GM18873 (cell line): Measurements from ENCODE around the gene EFEMP2.
"Not testable (repeated sequence)": the region's sequence is repeated elsewhere in the genome, so short reads cannot be mapped to it uniquely, and the experiment has no call there.

Source experiments
- ATAC-seq: cut with Tn5 transposase; IDR thresholded peaks from one replicate; pipeline ENCODE4 v1.9.1; 2021; ENCODE audit warnings: mild to moderate bottlenecking, moderate library complexity, moderate number of reproducible peaks; ENCODE audit not compliant: unreplicated experiment, low FRiP score

The EFEMP2 gene

DNA sequence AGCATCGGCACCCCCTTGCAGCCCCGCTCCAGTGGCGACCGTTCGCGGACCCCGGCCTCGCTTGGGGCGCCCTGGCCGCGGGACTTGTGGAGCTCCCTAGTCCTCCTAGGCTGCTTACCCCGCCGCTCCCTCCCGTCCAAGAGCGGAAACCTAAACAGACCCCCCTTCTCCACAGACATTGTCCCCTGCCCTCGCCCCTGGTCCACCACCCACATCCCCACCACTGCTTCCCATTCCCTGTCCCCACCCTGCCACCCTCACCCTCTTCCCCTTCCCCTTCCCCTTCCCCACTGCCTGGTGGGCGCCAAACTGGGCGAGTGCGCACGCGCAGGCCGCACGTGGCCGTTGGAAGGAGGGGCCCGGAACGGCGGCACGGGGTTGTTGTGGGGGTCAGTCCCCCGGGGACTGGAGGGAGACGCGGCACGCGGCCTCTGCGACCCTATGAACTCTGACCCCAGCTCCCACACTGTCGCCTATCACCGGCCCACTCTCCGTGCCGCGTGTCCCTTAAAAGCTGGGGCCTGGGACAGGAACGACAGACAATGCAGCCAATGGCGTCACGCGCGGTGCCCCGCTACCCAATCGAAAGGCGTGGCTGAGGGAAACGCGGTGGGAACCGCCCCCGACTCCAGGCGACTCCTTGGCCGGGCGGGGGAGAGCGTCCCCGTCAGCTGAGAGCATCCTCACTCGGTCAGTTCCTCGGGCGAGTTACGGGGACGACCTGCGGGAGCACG lies 39.1 kb downstream of the EFEMP2 start, which contains the start of gene SNX32:
SNX32 (plus strand) TSS at position 667 of the 734 bp plus-strand sequence. CDS start 103 bp downstream, outside the sequence.
- ATAC-seq = peak; percentile 82

DNA sequence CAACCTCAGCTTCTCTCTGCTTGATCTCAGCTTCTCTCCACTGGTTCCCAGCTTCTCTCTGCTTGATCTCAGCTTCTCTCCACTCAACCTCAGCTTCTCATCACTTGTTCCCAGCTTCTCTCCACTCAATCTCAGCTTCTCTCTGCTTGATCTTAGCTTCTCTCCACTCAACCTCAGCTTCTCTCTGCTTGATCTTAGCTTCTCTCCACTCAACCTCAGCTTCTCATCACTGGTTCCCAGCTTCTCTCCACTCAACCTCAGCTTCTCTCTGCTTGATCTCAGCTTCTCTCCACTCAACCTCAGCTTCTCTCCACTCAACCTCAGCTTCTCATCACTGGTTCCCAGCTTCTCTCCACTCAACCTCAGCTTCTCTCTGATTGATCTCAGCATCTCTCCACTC lies 40.4 kb downstream of the EFEMP2 start:
- ATAC-seq = not testable (repeated sequence)

DNA sequence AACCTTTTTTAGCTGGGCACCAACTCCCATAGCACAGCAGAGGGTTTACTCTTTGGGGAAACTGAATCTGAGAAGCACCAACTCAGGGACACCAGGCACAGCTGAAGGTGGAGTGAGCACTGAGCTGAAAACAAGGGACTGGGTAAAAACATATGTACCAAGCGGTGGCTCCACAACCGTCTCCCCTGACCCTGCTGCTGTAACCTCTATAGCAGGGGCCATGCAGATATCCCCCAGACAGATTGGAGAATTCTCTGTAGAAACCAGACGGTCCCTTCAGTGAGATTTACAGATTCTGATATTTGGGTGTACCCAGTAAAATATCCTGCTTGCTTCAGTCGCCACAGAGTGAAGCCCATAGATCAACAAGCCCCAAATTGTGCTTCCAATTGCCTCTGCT lies 43.1 kb downstream of the EFEMP2 start:
- no peak for ATAC-seq

DNA sequence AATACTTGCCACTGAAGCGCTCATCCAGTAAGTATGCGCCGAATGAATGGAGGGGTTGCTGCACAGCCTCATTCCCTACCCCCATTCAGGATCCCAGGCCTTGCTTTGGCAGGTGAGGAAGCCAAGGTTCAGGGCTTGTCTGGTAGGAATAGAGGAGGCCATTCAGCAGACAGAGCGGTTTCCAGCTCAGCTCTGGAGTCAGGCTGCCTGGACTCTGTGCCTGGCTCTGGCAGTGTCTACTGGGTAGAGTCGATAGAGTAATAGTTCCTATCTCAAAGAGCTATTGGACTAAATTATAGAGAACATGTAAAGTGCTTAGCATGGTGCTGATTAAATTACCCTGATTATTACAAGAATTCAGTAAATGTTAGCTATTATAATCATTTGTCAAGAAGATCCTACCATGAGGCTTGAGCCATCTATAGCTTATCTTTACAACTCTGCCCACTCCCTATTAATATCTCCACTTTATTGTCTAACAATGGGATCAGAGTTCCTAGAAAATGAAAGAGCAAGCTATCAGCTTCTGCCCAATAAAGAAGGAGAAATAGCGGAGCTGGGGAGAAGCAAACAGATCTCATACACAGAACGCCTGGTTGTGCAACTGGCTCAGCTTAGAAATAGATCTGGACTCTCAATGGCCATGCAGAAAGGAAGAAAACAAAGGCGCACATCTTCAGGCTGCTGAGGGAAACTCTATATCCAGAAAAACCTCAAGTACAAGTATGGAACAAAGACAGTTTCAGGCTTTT lies 45.4 kb downstream of the EFEMP2 start:
- ATAC-seq = no peak

DNA sequence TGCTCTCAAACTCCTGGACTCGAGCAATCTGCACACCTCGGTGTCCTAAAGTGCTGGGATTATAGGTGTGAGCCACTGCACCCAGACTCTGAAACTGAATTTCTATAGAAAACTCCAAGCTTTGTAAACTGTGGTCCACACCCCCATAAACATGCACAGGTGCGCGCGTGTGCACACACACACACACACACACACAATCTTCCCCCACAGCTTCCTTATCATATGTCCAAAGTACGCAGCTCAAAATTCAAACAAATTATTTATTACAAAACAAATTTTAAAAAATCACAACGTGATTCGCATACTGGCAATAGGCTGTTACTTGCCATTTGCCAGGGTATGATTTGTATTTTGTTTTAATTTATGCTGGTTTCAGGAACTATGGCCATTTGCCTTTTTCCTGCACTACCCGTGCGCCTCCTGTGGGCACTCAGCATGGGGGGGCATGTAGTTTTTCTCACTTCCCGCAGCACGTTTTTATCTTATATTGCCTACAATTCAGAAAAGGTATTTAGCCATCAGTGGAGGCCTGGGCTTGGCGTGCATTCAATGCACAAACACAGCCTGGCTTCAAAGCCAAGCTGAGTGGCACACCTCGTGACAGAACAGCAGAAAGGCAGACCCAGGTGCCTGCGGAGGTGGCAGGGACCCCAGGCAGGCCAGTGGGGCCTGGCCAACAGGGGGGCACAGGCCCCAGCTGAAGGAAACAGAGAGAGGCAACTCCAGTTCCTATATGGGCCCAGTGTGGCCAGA lies 49.6 kb downstream of the EFEMP2 start:
- ATAC-seq = no peak

DNA sequence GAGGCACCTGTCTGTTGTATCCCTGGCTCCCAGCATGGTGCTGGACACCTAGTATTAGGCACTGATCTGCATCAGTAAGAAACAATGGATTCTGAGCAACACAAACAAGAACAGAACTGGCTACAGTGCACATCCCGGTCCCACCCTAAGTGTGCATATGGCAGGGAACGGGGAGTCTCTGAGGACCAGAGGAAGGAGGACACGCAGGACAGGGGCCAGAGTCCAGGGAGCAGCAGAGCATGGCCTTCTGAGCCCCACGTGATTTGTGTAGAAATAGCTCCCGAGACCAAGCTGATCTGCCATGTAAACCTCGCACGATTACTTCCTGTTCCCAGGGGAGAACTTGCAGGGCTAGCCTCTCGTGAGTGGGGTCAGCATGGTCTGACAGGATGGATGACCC lies 51.5 kb downstream of the EFEMP2 start:
- no peak for ATAC-seq

DNA sequence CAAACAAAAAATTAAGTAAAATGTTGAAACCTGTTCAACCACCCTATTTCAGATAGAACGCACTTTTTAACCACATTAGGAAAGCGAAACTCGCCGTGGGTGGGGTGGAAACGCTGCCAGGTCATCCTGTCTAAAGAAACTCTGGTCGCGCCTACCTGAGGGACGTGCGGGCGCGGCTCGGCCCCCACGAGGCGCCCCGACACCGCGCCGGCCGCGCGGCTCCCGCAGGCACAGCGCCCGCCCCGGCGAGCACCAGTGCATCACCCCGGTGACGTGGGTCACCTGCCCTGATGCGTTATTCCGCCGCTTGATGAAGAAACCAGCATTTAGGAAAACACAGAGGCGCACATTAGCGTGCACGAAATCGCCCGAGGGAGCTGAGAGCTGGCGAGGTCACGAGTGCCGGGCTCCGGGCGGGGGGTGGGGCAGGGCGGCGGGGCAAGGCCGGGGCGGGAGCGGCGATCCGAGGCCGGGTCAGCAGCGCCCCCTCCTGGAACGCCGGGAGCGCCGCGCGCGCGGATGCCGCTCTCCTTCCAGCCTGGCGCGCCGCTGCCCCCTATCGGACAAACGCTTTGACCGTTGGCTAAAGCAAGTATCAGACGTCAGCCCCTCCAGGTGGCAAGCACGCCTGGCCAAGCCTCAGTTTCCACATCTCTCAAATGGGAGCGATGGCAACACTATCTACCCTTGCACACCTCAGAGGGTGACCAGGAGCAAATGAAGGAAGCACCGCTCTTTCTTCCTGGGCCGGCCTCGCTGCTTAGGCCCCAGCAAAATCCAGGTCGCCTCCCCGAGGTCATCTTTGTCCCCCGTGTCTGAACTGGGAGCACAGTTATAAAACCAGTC lies 54.5 kb downstream of the EFEMP2 start:
- ATAC-seq = peak; percentile 59

DNA sequence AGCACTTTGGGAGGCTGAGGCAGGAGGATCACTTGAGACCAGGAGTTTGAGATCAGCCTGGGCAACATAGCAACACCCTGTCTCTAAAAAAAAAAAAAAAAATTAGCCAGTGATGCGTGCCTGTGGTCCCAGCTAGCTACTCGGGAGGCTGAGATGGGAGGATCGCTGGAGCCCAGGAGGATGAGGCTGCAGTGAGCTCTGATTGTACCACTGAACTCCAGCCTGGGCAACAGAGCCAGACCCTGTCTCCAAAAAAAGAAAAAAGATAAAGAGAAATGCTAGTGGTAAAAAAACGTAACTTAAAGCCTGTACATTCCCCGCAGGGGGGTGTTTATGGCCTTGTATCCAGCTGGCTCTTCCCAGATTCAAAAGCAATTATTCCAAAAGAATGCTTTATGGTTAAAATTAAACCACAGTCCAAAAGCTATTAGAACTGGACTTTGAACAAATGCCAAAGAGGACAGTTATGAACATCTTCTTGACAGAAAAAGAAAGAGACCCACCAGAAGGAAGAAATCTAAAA lies 55.2 kb downstream of the EFEMP2 start:
- ATAC-seq = no peak

DNA sequence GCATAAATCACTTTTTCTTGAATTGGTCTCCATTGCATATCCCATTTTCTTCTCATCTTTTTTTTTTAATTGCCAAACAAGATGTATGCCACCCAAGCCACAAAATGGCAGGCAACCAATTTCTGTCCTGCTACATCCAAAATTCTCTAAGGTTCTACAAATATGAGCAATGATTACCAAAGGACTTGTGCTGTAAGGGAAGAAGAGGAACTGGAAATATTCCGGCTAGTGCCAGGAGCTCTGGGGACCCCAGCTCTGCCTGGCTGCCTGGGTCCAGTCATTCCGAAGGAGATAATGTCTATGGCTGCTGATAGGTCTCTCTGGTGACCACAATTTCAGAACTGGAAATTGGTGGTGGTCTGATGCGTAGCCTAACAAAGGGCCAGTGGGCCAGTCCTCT lies 55.9 kb downstream of the EFEMP2 start:
- ATAC-seq = no peak
